ENCODE data around the gene FAM78A. TPM values are rescaled to one million over a fixed set of nuclear protein-coding genes. Genes with fewer than 3 reads are reported as not detected.

The FAM78A gene
- total RNA-seq, 1 experiment from 2014 or later: 3.0 TPM

DNA sequence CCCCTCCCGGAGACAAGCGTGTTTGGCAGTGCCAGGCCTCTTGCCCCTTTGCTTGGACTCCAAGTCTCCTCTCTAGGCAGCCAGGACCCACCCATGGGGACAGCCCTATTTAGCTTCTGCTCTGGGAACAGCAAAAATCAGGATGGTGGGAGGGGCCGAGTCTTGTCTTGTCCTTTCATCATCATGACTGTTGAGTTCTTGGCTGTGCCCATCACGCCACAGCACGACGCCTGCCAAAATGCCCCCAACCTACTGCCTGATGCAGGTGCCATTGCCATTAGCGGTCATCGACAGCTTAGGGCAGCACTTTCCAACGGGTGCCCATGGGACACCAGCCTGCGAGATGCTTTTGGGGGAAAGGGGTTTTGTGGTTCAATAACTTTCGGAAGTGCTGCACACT is 32.1 kb upstream of the FAM78A start (continued):
- TF ChIP-seq, protein P1, sequence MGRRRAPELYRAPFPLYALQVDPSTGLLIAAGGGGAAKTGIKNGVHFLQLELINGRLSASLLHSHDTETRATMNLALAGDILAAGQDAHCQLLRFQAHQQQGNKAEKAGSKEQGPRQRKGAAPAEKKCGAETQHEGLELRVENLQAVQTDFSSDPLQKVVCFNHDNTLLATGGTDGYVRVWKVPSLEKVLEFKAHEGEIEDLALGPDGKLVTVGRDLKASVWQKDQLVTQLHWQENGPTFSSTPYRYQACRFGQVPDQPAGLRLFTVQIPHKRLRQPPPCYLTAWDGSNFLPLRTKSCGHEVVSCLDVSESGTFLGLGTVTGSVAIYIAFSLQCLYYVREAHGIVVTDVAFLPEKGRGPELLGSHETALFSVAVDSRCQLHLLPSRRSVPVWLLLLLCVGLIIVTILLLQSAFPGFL (CRISPR knock-in tag; IDR thresholded peaks at IDR 0.05; ENCODE audit: borderline replicate concordance): no peak
- TF ChIP-seq, protein P2, sequence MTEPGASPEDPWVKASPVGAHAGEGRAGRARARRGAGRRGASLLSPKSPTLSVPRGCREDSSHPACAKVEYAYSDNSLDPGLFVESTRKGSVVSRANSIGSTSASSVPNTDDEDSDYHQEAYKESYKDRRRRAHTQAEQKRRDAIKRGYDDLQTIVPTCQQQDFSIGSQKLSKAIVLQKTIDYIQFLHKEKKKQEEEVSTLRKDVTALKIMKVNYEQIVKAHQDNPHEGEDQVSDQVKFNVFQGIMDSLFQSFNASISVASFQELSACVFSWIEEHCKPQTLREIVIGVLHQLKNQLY (CRISPR knock-in tag; IDR thresholded peaks at IDR 0.05): no peak
- TF ChIP-seq, protein P3, sequence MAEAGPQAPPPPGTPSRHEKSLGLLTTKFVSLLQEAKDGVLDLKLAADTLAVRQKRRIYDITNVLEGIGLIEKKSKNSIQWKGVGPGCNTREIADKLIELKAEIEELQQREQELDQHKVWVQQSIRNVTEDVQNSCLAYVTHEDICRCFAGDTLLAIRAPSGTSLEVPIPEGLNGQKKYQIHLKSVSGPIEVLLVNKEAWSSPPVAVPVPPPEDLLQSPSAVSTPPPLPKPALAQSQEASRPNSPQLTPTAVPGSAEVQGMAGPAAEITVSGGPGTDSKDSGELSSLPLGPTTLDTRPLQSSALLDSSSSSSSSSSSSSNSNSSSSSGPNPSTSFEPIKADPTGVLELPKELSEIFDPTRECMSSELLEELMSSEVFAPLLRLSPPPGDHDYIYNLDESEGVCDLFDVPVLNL (CRISPR knock-in tag; IDR thresholded peaks at IDR 0.05; ENCODE audit: borderline replicate concordance, low read depth): no peak

DNA sequence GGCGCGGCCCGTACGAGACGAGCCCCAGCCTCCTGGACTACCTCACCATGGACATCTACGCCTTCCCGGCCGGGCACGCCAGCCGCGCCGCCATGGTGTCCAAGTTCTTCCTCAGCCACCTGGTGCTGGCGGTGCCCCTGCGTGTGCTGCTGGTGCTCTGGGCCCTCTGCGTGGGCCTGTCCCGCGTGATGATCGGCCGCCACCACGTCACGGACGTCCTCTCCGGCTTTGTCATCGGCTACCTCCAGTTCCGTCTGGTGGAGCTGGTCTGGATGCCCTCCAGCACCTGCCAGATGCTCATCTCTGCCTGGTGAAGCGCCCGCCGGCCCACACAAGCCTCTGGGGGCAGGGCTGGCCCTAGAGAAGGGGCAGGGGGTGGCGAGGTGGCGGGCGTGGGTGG is 31.7 kb upstream of the FAM78A start:
- H3K4me3 Mint-ChIP-seq: no peak overlapping the region
- TF ChIP-seq SP1 (CRISPR knock-in tag; conservative IDR thresholded peaks at IDR 0.05) (no peak), ELF4 (CRISPR knock-in tag; IDR thresholded peaks at IDR 0.05; ENCODE audit: low read depth) (no peak), NR1H2 (CRISPR knock-in tag; IDR thresholded peaks at IDR 0.05) (no peak), NFE2L1 (CRISPR knock-in tag; IDR thresholded peaks at IDR 0.05) (no peak), PRRX2 (CRISPR knock-in tag; IDR thresholded peaks at IDR 0.05) (no peak), CBFB (CRISPR knock-in tag; IDR thresholded peaks at IDR 0.05; ENCODE audit: low read depth) (no peak), NR3C1 (CRISPR knock-in tag; conservative IDR thresholded peaks at IDR 0.05; ENCODE audit: low read depth) (no peak), NFATC4 (CRISPR knock-in tag; IDR thresholded peaks at IDR 0.05) (no peak)
- TF ChIP-seq, protein P4, sequence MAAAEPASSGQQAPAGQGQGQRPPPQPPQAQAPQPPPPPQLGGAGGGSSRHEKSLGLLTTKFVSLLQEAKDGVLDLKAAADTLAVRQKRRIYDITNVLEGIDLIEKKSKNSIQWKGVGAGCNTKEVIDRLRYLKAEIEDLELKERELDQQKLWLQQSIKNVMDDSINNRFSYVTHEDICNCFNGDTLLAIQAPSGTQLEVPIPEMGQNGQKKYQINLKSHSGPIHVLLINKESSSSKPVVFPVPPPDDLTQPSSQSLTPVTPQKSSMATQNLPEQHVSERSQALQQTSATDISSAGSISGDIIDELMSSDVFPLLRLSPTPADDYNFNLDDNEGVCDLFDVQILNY (CRISPR knock-in tag; IDR thresholded peaks at IDR 0.05): no peak
- TF ChIP-seq, protein P5, sequence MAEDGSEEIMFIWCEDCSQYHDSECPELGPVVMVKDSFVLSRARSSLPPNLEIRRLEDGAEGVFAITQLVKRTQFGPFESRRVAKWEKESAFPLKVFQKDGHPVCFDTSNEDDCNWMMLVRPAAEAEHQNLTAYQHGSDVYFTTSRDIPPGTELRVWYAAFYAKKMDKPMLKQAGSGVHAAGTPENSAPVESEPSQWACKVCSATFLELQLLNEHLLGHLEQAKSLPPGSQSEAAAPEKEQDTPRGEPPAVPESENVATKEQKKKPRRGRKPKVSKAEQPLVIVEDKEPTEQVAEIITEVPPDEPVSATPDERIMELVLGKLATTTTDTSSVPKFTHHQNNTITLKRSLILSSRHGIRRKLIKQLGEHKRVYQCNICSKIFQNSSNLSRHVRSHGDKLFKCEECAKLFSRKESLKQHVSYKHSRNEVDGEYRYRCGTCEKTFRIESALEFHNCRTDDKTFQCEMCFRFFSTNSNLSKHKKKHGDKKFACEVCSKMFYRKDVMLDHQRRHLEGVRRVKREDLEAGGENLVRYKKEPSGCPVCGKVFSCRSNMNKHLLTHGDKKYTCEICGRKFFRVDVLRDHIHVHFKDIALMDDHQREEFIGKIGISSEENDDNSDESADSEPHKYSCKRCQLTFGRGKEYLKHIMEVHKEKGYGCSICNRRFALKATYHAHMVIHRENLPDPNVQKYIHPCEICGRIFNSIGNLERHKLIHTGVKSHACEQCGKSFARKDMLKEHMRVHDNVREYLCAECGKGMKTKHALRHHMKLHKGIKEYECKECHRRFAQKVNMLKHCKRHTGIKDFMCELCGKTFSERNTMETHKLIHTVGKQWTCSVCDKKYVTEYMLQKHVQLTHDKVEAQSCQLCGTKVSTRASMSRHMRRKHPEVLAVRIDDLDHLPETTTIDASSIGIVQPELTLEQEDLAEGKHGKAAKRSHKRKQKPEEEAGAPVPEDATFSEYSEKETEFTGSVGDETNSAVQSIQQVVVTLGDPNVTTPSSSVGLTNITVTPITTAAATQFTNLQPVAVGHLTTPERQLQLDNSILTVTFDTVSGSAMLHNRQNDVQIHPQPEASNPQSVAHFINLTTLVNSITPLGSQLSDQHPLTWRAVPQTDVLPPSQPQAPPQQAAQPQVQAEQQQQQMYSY (CRISPR knock-in tag; IDR thresholded peaks at IDR 0.05): no peak
- TF ChIP-seq, protein P6, sequence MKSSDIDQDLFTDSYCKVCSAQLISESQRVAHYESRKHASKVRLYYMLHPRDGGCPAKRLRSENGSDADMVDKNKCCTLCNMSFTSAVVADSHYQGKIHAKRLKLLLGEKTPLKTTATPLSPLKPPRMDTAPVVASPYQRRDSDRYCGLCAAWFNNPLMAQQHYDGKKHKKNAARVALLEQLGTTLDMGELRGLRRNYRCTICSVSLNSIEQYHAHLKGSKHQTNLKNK (CRISPR knock-in tag; IDR thresholded peaks at IDR 0.05): no peak
- TF ChIP-seq, protein P7, sequence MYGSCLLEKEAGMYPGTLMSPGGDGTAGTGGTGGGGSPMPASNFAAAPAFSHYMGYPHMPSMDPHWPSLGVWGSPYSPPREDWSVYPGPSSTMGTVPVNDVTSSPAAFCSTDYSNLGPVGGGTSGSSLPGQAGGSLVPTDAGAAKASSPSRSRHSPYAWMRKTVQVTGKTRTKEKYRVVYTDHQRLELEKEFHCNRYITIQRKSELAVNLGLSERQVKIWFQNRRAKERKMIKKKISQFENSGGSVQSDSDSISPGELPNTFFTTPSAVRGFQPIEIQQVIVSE (CRISPR knock-in tag; IDR thresholded peaks at IDR 0.05; ENCODE audit: borderline replicate concordance): no peak
- DNase-seq (ENCODE audit: low spot score) (no peak), ATAC-seq (no peak)
- H3K36me3 Mint-ChIP-seq: no peaks in the 10 kb centered on the region
- H3K27ac Mint-ChIP-seq: no peak overlapping the region
- CTCF ChIA-PET: interaction anchor here (0.7 kb wide), 1 partner anchor 28 kb away, joined by 3 read pairs; no protein-coding TSS in a partner anchor
- POLR2A ChIA-PET: no interaction called here
- no peaks in the 10 kb centered on the region for H3K27me3 Mint-ChIP-seq (ENCODE audit: low read depth)
- H3K9me3 Mint-ChIP-seq: peaks cover 5% of the 10 kb centered on the region; the same call in 1 of the 2 replicates
- peaks cover 7% of the 10 kb centered on the region; the same call in 1 of the 2 replicates for H3K4me1 Mint-ChIP-seq
